GM12872 (cell line): ENCODE measurements around the gene LRRC49.

Experiments
- CTCF ChIP-seq: IDR thresholded peaks from 3 replicates; pipeline ENCODE4 v1.5.1; 2011; ENCODE audit warnings: low read depth, mild to moderate bottlenecking, low read length, moderate library complexity; ENCODE audit not compliant: insufficient read depth

The LRRC49 gene

GRCh38 chr15:70902107-70902506 lies 9.5 kb downstream of the LRRC49 start:
- no peak for TF ChIP-seq CTCF

GRCh38 chr15:70906842-70907241 lies 14.2 kb downstream of the LRRC49 start:
- TF ChIP-seq CTCF, result no peak

- TF ChIP-seq CTCF, result peak; percentile 41
Observed at GRCh38 chr15:70907784-70908471, 15.3 kb downstream of the LRRC49 start.

- TF ChIP-seq CTCF, result no peak
Observed at GRCh38 chr15:70910958-70911357, 18.3 kb downstream of the LRRC49 start.

GRCh38 chr15:70912187-70912586 lies 19.6 kb downstream of the LRRC49 start:
- no peak for TF ChIP-seq CTCF

- no peak for TF ChIP-seq CTCF
Observed at GRCh38 chr15:70916531-70916930, 23.9 kb downstream of the LRRC49 start.

- TF ChIP-seq CTCF, result no peak
Observed at GRCh38 chr15:70917955-70918354, 25.3 kb downstream of the LRRC49 start.
